ENCODE measurements around the gene PRPS2.
A peak's percentile ranks its signal among the peaks of the same experiment; 100 is the strongest.

The PRPS2 gene

GRCh38 chrX:12867685-12868084 is 76.5 kb downstream of the PRPS2 start:
- H3K79me2 ChIP-seq (ENCODE audit: control insufficient read depth, insufficient read depth, low read length) = no peaks in the 10 kb centered on the region
- H3K4ac ChIP-seq (ENCODE audit: low read depth, low read length) = no peak overlapping the region
- H3K9ac ChIP-seq (ENCODE audit: low read length) = no peak overlapping the region
- H2BK15ac ChIP-seq (replicated peaks; ENCODE audit: low read depth) = no peak overlapping the region
- H3K79me1 ChIP-seq (ENCODE audit: low read length) = no peaks in the 10 kb centered on the region
- H3K23ac ChIP-seq (ENCODE audit: low read length) = no peak overlapping the region
- H3K56ac ChIP-seq (ENCODE audit: low read length) = no peak overlapping the region
- H3K4me3 ChIP-seq (ENCODE audit: low read length) = no peak overlapping the region
- H3K4me2 ChIP-seq (ENCODE audit: low read length) = no peak overlapping the region
- H2BK120ac ChIP-seq (ENCODE audit: low read depth, low read length) = no peak overlapping the region
- no peaks in the 10 kb centered on the region for H3K4me1 ChIP-seq (ENCODE audit: control insufficient read depth, low read depth, low read length)
- H2AK5ac ChIP-seq (ENCODE audit: low read length) = no peak overlapping the region
- H3K18ac ChIP-seq (ENCODE audit: low read length) = no peak overlapping the region
- no CpG with 5 or more reads among the region's 4 CpGs for WGBS (ENCODE audit: extremely low coverage, insufficient coverage, low lambda C conversion rate)
- H3K27me3 ChIP-seq (ENCODE audit: insufficient read depth, low read length, poor library complexity) = no peaks in the 10 kb centered on the region
- no peaks in the 10 kb centered on the region for H3K36me3 ChIP-seq (ENCODE audit: control insufficient read depth, insufficient read depth, low read length)
- DNase-seq = no peak
- H3K27ac ChIP-seq (ENCODE audit: low read depth, low read length) = no peak overlapping the region
- no peak overlapping the region for H2BK5ac ChIP-seq (ENCODE audit: low read length)
- H4K8ac ChIP-seq (ENCODE audit: low read depth, low read length) = no peak overlapping the region
- H4K5ac ChIP-seq (ENCODE audit: low read length) = no peak overlapping the region

- Histone ChIP-seq H4K8ac (ENCODE audit: low read depth, low read length) (no peak overlapping the region), H3K36me3 (ENCODE audit: control insufficient read depth, insufficient read depth, low read length) (no peaks in the 10 kb centered on the region), H3K27me3 (ENCODE audit: insufficient read depth, low read length, poor library complexity) (no peaks in the 10 kb centered on the region), H3K4me2 (ENCODE audit: low read length) (no peak overlapping the region), H3K18ac (ENCODE audit: low read length) (no peak overlapping the region), H2BK5ac (ENCODE audit: low read length) (no peak overlapping the region), H2AK5ac (ENCODE audit: low read length) (no peak overlapping the region), H3K23ac (ENCODE audit: low read length) (no peak overlapping the region), H3K4me3 (ENCODE audit: low read length) (no peak overlapping the region), H2BK15ac (replicated peaks; ENCODE audit: low read depth) (no peak overlapping the region), H3K79me2 (ENCODE audit: control insufficient read depth, insufficient read depth, low read length) (no peaks in the 10 kb centered on the region), H3K56ac (ENCODE audit: low read length) (no peak overlapping the region), H4K5ac (ENCODE audit: low read length) (no peak overlapping the region), H3K4ac (ENCODE audit: low read depth, low read length) (no peak overlapping the region), H2BK120ac (ENCODE audit: low read depth, low read length) (no peak overlapping the region), H3K9ac (ENCODE audit: low read length) (no peak overlapping the region), H3K4me1 (ENCODE audit: control insufficient read depth, low read depth, low read length) (no peaks in the 10 kb centered on the region), H3K79me1 (ENCODE audit: low read length) (no peaks in the 10 kb centered on the region), H3K27ac (ENCODE audit: low read depth, low read length) (no peak overlapping the region)
- no peak for DNase-seq
- WGBS (ENCODE audit: extremely low coverage, insufficient coverage, low lambda C conversion rate) = no CpG with 5 or more reads among the region's 4 CpGs
These were observed 77.5 kb downstream of the PRPS2 start for GRCh38 chrX:12868747-12869146.

- WGBS (ENCODE audit: extremely low coverage, insufficient coverage, low lambda C conversion rate) = no CpG with 5 or more reads among the region's 6 CpGs
- H3K79me2 ChIP-seq (ENCODE audit: control insufficient read depth, insufficient read depth, low read length) = no peaks in the 10 kb centered on the region
- H3K4ac ChIP-seq (ENCODE audit: low read depth, low read length) = no peak overlapping the region
These were observed 80.0 kb downstream of the PRPS2 start for GRCh38 chrX:12871257-12871656.

GRCh38 chrX:12872741-12873140 is 81.5 kb downstream of the PRPS2 start:
- H3K4me1 ChIP-seq (ENCODE audit: control insufficient read depth, low read depth, low read length) = no peaks in the 10 kb centered on the region
- H3K4ac ChIP-seq (ENCODE audit: low read depth, low read length) = no peak overlapping the region
- H3K23ac ChIP-seq (ENCODE audit: low read length) = no peak overlapping the region
- H3K79me1 ChIP-seq (ENCODE audit: low read length) = no peaks in the 10 kb centered on the region
- H3K79me2 ChIP-seq (ENCODE audit: control insufficient read depth, insufficient read depth, low read length) = no peaks in the 10 kb centered on the region
- DNase-seq = peak; percentile 39
- H3K4me3 ChIP-seq (ENCODE audit: low read length) = no peak overlapping the region
- H3K27me3 ChIP-seq (ENCODE audit: insufficient read depth, low read length, poor library complexity) = no peaks in the 10 kb centered on the region
- no peak overlapping the region for H3K18ac ChIP-seq (ENCODE audit: low read length)
- no peak overlapping the region for H2BK5ac ChIP-seq (ENCODE audit: low read length)
- no peak overlapping the region for H2AK5ac ChIP-seq (ENCODE audit: low read length)
- no peaks in the 10 kb centered on the region for H3K36me3 ChIP-seq (ENCODE audit: control insufficient read depth, insufficient read depth, low read length)
- no peak overlapping the region for H3K27ac ChIP-seq (ENCODE audit: low read depth, low read length)
- no peak overlapping the region for H3K9ac ChIP-seq (ENCODE audit: low read length)
- H4K5ac ChIP-seq (ENCODE audit: low read length) = no peak overlapping the region
- WGBS (ENCODE audit: extremely low coverage, insufficient coverage, low lambda C conversion rate) = no CpG with 5 or more reads among the region's 4 CpGs
- no peak overlapping the region for H3K4me2 ChIP-seq (ENCODE audit: low read length)
- H2BK15ac ChIP-seq (replicated peaks; ENCODE audit: low read depth) = no peak overlapping the region
- H4K8ac ChIP-seq (ENCODE audit: low read depth, low read length) = no peak overlapping the region
- H3K56ac ChIP-seq (ENCODE audit: low read length) = no peak overlapping the region
- H2BK120ac ChIP-seq (ENCODE audit: low read depth, low read length) = no peak overlapping the region

More at GRCh38 chrX:12871257-12871656, 80.0 kb downstream of the PRPS2 start:
- no peak overlapping the region for H4K8ac ChIP-seq (ENCODE audit: low read depth, low read length)
- no peaks in the 10 kb centered on the region for H3K79me1 ChIP-seq (ENCODE audit: low read length)
- no peak overlapping the region for H3K4me3 ChIP-seq (ENCODE audit: low read length)
- H3K27ac ChIP-seq (ENCODE audit: low read depth, low read length) = no peak overlapping the region
- no peak overlapping the region for H3K9ac ChIP-seq (ENCODE audit: low read length)
- H3K36me3 ChIP-seq (ENCODE audit: control insufficient read depth, insufficient read depth, low read length) = no peaks in the 10 kb centered on the region
- no peak overlapping the region for H2BK5ac ChIP-seq (ENCODE audit: low read length)
- no peak overlapping the region for H3K4me2 ChIP-seq (ENCODE audit: low read length)
- H2AK5ac ChIP-seq (ENCODE audit: low read length) = no peak overlapping the region
- DNase-seq = no peak
- H3K27me3 ChIP-seq (ENCODE audit: insufficient read depth, low read length, poor library complexity) = no peaks in the 10 kb centered on the region
- no peak overlapping the region for H3K18ac ChIP-seq (ENCODE audit: low read length)
- no peak overlapping the region for H4K5ac ChIP-seq (ENCODE audit: low read length)
- no peak overlapping the region for H2BK15ac ChIP-seq (replicated peaks; ENCODE audit: low read depth)
- H2BK120ac ChIP-seq (ENCODE audit: low read depth, low read length) = no peak overlapping the region
- no peaks in the 10 kb centered on the region for H3K4me1 ChIP-seq (ENCODE audit: control insufficient read depth, low read depth, low read length)
- no peak overlapping the region for H3K23ac ChIP-seq (ENCODE audit: low read length)
- no peak overlapping the region for H3K56ac ChIP-seq (ENCODE audit: low read length)

Data from mesendoderm (in vitro differentiated cells).